Epithelial cell of esophagus (primary cell): ENCODE data around the gene MYOM3.

Source experiments
- DNase-seq: peaks from one replicate; pipeline ENCODE4 v3.0.0; 2010; ENCODE audit warnings: low read depth
- H3K4me3 ChIP-seq: 2 replicates; pipeline ENCODE4 v1.5.1; 2011; ENCODE audit warnings: mild to moderate bottlenecking, low read length, control low read depth
- TF ChIP-seq, protein P1 (sequence below): IDR thresholded peaks from 2 replicates; pipeline ENCODE4 v1.5.1; 2011; ENCODE audit warnings: low read depth, mild to moderate bottlenecking, low read length, control low read depth, inconsistent platforms; ENCODE audit not compliant: insufficient read depth; ENCODE audit errors: missing control alignments

The MYOM3 gene

DNA sequence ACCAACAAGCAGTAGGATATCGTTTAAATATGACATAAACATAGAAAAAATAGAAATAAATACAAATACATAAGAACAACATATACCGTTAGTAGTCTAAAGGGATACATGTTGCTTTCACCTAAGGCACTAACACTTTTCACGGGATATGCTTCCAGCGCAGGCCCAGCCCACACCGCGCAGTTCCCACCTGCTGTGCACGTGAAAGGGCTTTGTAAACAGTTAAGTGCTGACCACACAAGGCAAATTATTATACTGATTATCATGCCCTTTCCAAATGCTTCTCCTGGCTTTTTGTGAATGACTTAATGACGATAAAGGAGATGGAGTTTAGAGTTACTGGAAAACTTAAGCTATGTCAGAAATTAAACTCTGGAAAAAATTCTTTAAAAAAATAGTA lies 42.3 kb upstream of the MYOM3 start:
- TF ChIP-seq, protein P1, sequence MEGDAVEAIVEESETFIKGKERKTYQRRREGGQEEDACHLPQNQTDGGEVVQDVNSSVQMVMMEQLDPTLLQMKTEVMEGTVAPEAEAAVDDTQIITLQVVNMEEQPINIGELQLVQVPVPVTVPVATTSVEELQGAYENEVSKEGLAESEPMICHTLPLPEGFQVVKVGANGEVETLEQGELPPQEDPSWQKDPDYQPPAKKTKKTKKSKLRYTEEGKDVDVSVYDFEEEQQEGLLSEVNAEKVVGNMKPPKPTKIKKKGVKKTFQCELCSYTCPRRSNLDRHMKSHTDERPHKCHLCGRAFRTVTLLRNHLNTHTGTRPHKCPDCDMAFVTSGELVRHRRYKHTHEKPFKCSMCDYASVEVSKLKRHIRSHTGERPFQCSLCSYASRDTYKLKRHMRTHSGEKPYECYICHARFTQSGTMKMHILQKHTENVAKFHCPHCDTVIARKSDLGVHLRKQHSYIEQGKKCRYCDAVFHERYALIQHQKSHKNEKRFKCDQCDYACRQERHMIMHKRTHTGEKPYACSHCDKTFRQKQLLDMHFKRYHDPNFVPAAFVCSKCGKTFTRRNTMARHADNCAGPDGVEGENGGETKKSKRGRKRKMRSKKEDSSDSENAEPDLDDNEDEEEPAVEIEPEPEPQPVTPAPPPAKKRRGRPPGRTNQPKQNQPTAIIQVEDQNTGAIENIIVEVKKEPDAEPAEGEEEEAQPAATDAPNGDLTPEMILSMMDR = no peak
- DNase-seq = no peak
- H3K4me3 ChIP-seq = no peak overlapping the region

DNA sequence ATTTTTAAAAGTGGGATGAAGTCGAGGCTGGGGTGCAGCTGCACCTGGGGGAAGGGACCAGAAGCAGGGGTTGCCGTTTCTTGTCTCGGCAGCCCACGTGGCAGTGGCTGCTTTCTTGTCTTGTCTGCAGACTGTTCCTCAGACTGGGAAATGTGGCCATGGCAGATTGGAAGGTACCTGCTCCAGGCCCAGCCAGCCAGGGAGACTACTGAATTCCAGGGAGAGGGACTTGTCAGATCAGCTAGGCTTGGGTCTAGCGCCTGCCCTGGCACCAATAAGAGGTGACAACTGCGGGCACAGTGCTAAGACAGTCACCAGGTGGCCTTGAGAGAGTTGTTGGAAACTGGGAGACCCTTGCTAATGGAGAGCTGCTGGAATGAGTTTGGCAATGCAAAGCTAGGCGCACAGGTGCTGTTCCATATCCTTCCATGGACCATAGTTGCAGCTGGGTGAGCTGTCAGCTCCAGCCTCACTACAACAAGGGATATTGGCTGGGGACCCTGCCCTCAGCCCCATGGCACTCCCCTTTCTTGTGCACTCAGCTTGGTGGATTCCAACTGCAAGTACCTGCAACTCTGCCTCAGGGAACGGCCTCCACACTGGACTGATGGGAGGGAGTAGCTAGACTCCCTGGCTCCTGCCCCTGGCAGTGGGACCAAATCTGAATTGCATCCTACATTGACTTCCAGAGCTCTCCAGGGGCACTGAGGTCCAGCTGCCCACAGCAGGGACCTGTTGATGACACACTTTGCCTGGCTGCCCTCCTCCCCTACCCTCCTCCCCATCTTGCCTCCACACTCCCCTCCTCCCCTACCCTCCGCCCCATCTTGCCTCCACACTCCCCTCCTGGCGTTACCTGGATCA lies 40.9 kb upstream of the MYOM3 start:
- no peak for DNase-seq
- no peak overlapping the region for H3K4me3 ChIP-seq
- TF ChIP-seq, protein P1 = no peak

DNA sequence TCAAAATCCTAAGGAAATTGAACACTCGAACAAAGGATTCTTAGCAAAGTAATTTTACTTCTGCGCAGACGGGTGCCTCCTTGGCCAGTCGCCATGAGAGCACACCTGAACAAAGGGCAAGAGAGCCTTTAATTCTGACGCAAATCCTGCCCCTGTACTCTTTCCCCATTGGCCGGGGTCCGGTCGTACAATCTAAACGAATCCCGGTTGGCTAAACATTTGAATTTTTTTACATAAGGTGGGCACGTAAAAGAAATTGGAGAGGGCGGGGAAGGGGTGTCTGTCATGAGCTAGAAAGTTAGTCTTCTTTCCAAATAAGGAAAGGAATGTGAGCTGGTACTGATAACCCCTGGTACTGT lies 39.2 kb upstream of the MYOM3 start:
- H3K4me3 ChIP-seq = peak overlapping the region; percentile 30
- TF ChIP-seq, protein P1 = no peak
- peak; percentile 96 for DNase-seq

DNA sequence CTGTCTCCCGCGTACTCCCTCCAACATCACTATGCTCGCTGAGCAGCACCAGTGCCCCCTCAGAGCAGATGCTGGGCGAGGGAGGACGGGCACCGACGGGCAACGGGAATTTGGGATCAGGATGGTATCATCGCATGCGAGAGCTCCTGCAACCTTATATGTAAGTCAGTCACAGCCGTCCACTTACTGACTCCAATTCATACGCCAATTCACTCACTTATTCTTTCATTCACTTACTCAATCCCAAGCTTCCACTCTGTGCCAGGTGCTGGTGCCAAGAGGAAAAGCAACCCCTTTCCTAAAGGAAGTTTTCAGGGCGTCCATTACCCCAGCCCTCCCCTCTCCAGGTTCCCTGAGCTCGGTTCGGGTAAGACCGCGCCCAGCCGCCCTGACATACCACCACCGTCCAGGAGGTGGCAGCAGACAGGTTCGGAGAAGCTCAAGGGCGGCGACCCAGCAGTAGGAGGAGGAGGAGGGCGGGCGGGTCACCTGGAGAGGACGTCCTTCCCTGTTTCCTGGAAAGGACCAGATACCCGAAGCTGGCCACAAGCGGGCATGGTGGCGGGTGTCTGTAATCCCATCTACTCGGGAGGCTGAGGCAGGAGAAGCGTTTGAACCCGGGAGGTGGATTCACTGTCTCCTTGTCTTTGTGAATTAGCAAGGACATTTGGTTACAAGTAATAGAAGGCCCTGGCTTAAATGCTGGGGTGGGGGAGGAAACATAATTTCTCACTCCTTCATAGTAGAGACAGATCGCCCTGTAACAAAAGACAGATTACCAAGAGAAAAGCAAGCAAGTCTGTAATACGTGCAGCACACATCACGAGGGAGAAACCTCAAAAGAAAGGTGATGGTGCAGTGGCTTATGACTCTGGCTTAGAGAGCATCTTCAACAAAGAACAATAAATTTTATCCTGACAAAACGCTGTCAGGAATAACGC lies 38.6 kb upstream of the MYOM3 start:
- H3K4me3 ChIP-seq = peak overlapping the region; percentile 43
- DNase-seq = peak; percentile 94
- TF ChIP-seq, protein P1 = peak; percentile 82

DNA sequence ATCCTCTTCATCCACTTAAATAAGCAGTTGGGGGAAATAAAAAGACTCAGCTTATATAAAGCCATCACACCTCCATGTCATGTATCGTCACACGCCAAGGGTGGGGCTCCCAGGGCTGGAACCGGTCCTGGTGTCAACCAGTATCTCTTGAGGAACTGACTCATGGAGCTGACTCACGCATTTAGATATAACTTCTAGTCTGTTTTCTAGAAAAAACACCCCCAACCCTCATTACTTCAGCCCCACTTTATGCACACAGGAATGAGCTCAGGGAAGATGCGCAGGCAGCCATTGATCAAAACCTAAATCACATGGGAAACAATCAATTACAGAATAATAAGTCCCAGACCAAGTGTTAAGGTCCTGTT lies 37.9 kb upstream of the MYOM3 start:
- peak overlapping the region; percentile 43 for H3K4me3 ChIP-seq
- TF ChIP-seq, protein P1 = no peak
- DNase-seq = peak; percentile 95

DNA sequence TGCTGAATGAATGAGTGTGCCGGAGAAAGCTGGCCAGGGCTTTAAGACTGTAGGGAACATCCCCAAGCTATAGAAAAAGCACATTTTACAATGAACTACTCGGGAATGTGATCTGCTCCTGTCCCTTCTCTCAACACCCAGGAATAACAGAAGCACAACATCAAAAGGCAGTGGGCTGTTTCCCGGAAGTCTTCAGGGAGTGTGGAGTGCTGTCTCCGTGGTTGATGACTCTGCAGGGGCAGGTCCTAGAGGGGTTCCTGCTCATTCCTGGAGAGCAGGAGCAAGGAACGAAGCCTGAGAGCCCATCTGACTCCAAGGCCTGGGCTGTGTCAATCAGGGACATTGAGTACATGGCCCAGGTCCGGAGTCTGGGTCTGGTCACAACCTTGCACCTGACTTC lies 35.9 kb upstream of the MYOM3 start:
- TF ChIP-seq, protein P1 = no peak
- DNase-seq = no peak

More for the DNA sequence above, 35.9 kb upstream of the MYOM3 start:
- no peak overlapping the region for H3K4me3 ChIP-seq
